H9 (cell line): ENCODE data around the gene CBFA2T2. TPM values are rescaled to one million over a fixed set of nuclear protein-coding genes. Genes with fewer than 3 reads are reported as not detected.
A peak's percentile ranks its signal among the peaks of the same experiment; 100 is the strongest.
"Not testable (repeated sequence)": the region's sequence is repeated elsewhere in the genome, so short reads cannot be mapped to it uniquely, and the experiment has no call there.

Source experiments
- DNase-seq: peaks from one replicate; pipeline ENCODE4 v3.0.0-alpha.2; 2017
- H2AFZ ChIP-seq: one replicate; pipeline ENCODE4 v1.6.1; 2013; ENCODE audit warnings: mild to moderate bottlenecking, low read length, control low read depth, moderate library complexity
- H2AK5ac ChIP-seq: 2 replicates; pipeline ENCODE4 v1.6.1; 2013; ENCODE audit warnings: low read length, control low read depth, mixed read lengths; ENCODE audit not compliant: insufficient read length
- H2BK120ac ChIP-seq: one replicate; pipeline ENCODE4 v1.6.1; 2013; ENCODE audit warnings: low read depth, mild to moderate bottlenecking, low read length, control low read depth, inconsistent platforms; ENCODE audit not compliant: poor library complexity, severe bottlenecking
- H2BK12ac ChIP-seq: 2 replicates; pipeline ENCODE4 v1.6.1; 2013; ENCODE audit warnings: low read length, control low read depth, mixed read lengths, low read depth; ENCODE audit not compliant: insufficient read length
- H2BK15ac ChIP-seq: 2 replicates; pipeline ENCODE4 v1.6.1; 2013; ENCODE audit warnings: low read depth, low read length, control low read depth
- H2BK20ac ChIP-seq: one replicate; pipeline ENCODE4 v1.6.1; 2013; ENCODE audit warnings: low read depth, mild to moderate bottlenecking, low read length, control low read depth, inconsistent platforms; ENCODE audit not compliant: poor library complexity, severe bottlenecking
- H2BK5ac ChIP-seq: 2 replicates; pipeline ENCODE4 v1.6.1; 2013; ENCODE audit warnings: low read length, control low read depth, mixed read lengths; ENCODE audit not compliant: insufficient read length
- H3K14ac ChIP-seq: 2 replicates; pipeline ENCODE4 v1.6.1; 2013; ENCODE audit warnings: low read length, control low read depth; ENCODE audit not compliant: insufficient read depth
- H3K18ac ChIP-seq: 2 replicates; pipeline ENCODE4 v1.6.1; 2013; ENCODE audit warnings: low read depth, mild to moderate bottlenecking, mixed read lengths, low read length, control low read depth; ENCODE audit not compliant: insufficient read length
- H3K23ac ChIP-seq: 2 replicates; pipeline ENCODE4 v1.6.1; 2013; ENCODE audit warnings: low read length, control low read depth, mixed read lengths, low read depth; ENCODE audit not compliant: insufficient read length
- H3K23me2 ChIP-seq: 2 replicates; pipeline ENCODE4 v1.6.1; 2013; ENCODE audit warnings: low read depth, mild to moderate bottlenecking, mixed read lengths, low read length, control low read depth; ENCODE audit not compliant: insufficient read length, poor library complexity, severe bottlenecking
- H3K27ac ChIP-seq: 2 replicates; pipeline ENCODE4 v1.5.1; 2013; ENCODE audit warnings: low read length, control low read depth, mixed read lengths, low read depth; ENCODE audit not compliant: insufficient read length
- H3K27me3 ChIP-seq: 2 replicates; pipeline ENCODE4 v1.6.1; 2013; ENCODE audit warnings: low read length, control low read depth, inconsistent platforms; ENCODE audit not compliant: insufficient read depth
- H3K4ac ChIP-seq: 2 replicates; pipeline ENCODE4 v1.6.1; 2013; ENCODE audit warnings: low read depth, mild to moderate bottlenecking, control low read depth, inconsistent platforms, low read length, moderate library complexity
- H3K4me1 ChIP-seq: 2 replicates; pipeline ENCODE4 v1.6.1; 2013; ENCODE audit warnings: low read length, control low read depth, inconsistent platforms; ENCODE audit not compliant: insufficient read depth
- H3K4me2 ChIP-seq: 2 replicates; pipeline ENCODE4 v1.6.1; 2013; ENCODE audit warnings: low read length, control low read depth, mixed read lengths; ENCODE audit not compliant: insufficient read length, insufficient read depth
- H3K56ac ChIP-seq: 2 replicates; pipeline ENCODE4 v1.6.1; 2013; ENCODE audit warnings: low read depth, mild to moderate bottlenecking, mixed read lengths, low read length, control low read depth; ENCODE audit not compliant: insufficient read length
- H3K79me1 ChIP-seq: 2 replicates; pipeline ENCODE4 v1.6.1; 2013; ENCODE audit warnings: low read depth, mild to moderate bottlenecking, moderate library complexity, low read length, control low read depth, inconsistent platforms; ENCODE audit not compliant: insufficient read depth, poor library complexity, severe bottlenecking
- H3K79me2 ChIP-seq: 2 replicates; pipeline ENCODE4 v1.6.1; 2013; ENCODE audit warnings: low read length, control low read depth, inconsistent platforms; ENCODE audit not compliant: insufficient read depth
- H3K9ac ChIP-seq: 2 replicates; pipeline ENCODE4 v1.6.1; 2013; ENCODE audit warnings: low read length, control low read depth, mixed read lengths; ENCODE audit not compliant: insufficient read length; ENCODE audit errors: extremely low read depth
- H3K9me3 ChIP-seq: one replicate; pipeline ENCODE4 v1.6.1; 2013; ENCODE audit warnings: low read depth, low read length, inconsistent platforms; ENCODE audit not compliant: control insufficient read depth
- H3T11ph ChIP-seq: one replicate; pipeline ENCODE4 v1.6.1; 2013; ENCODE audit warnings: mild to moderate bottlenecking, low read length, control low read depth, inconsistent platforms
- H4K20me1 ChIP-seq: one replicate; pipeline ENCODE4 v1.6.1; 2013; ENCODE audit not compliant: control insufficient read depth, insufficient read length, insufficient read depth
- H4K5ac ChIP-seq: 2 replicates; pipeline ENCODE4 v1.6.1; 2013; ENCODE audit warnings: low read depth, mild to moderate bottlenecking, mixed read lengths, low read length, control low read depth; ENCODE audit not compliant: insufficient read length
- H4K8ac ChIP-seq: replicated peaks from 2 replicates; pipeline ENCODE4 v1.6.1; 2013; ENCODE audit warnings: low read length, control low read depth, mixed read lengths, low read depth; ENCODE audit not compliant: insufficient read length
- H4K91ac ChIP-seq: 2 replicates; pipeline ENCODE4 v1.6.1; 2013; ENCODE audit warnings: low read depth, mild to moderate bottlenecking, moderate library complexity, mixed read lengths, low read length, control low read depth; ENCODE audit not compliant: insufficient read length
- H3K27ac Mint-ChIP-seq, 3 experiments: 2 replicates in 2 of 3; 3 replicates in 1 of 3; pipeline ENCODE4 v1.8.0; 2020 to 2021; ENCODE audit warnings: mixed read lengths in 3 of 3, mild to moderate bottlenecking in 1 of 3, moderate library complexity in 1 of 3
- H3K27me3 Mint-ChIP-seq: 2 replicates; pipeline ENCODE4 v1.8.0; 2021; ENCODE audit warnings: low read depth, mild to moderate bottlenecking, moderate library complexity, mixed read lengths
- H3K36me3 Mint-ChIP-seq, 3 experiments: 2 replicates in 2 of 3; 3 replicates in 1 of 3; pipeline ENCODE4 v1.8.0; 2020 to 2021; ENCODE audit warnings: low read depth in 3 of 3, mixed read lengths in 3 of 3; ENCODE audit not compliant: insufficient read depth in 1 of 3
- H3K4me1 Mint-ChIP-seq, 2 experiments: 2 replicates each; pipeline ENCODE4 v1.8.0; 2020; ENCODE audit warnings: mixed read lengths in 2 of 2
- H3K4me3 Mint-ChIP-seq, 2 experiments: 2 replicates in 1 of 2; 3 replicates in 1 of 2; pipeline ENCODE4 v1.8.0; 2020 to 2021; ENCODE audit warnings: mild to moderate bottlenecking in 2 of 2, mixed read lengths in 2 of 2, moderate library complexity in 1 of 2
- H3K9me3 Mint-ChIP-seq, 2 experiments: 2 replicates in 1 of 2; 3 replicates in 1 of 2; pipeline ENCODE4 v1.8.0; 2020; ENCODE audit warnings: mild to moderate bottlenecking in 2 of 2, mixed read lengths in 2 of 2, moderate library complexity in 1 of 2
- WGBS: extraction: QIAGEN DNeasy Blood & Tissue Kit; methylation state at CpG from one replicate; pipeline ENCODE4 v1.1.7; 2013; ENCODE audit warnings: missing lambda C conversion rate, low lambda C conversion rate, mixed read lengths; ENCODE audit not compliant: insufficient read length; ENCODE audit errors: extremely low coverage; 5-methylcytosine and 5-hydroxymethylcytosine counted together
- long read RNA-seq: library from polyadenylated mRNA; unstranded; transcript quantifications from one replicate; pipeline ENCODE4 v2.0.0, GENCODE V29; 2020
- total RNA-seq: library from RNA; stranded (reverse); gene quantifications from 2 replicates; pipeline ENCODE4 v1.2.1, GENCODE V29; 2021
- TF ChIP-seq, protein P1 (sequence below): fragments of 200-600 bp; sonication (generic); conservative IDR thresholded peaks from 3 replicates; pipeline ENCODE4 v1.8.0; 2021; ENCODE audit warnings: antibody characterized with exemption, mild to moderate bottlenecking

The CBFA2T2 gene
- 10.9 and 11.2 TPM in 2 replicates for total RNA-seq
- long read RNA-seq, partial matches to known transcripts, result 1 of 13 reads
- long read RNA-seq, other reads (novel, unspliced or antisense), result 12 of 13 reads

DNA sequence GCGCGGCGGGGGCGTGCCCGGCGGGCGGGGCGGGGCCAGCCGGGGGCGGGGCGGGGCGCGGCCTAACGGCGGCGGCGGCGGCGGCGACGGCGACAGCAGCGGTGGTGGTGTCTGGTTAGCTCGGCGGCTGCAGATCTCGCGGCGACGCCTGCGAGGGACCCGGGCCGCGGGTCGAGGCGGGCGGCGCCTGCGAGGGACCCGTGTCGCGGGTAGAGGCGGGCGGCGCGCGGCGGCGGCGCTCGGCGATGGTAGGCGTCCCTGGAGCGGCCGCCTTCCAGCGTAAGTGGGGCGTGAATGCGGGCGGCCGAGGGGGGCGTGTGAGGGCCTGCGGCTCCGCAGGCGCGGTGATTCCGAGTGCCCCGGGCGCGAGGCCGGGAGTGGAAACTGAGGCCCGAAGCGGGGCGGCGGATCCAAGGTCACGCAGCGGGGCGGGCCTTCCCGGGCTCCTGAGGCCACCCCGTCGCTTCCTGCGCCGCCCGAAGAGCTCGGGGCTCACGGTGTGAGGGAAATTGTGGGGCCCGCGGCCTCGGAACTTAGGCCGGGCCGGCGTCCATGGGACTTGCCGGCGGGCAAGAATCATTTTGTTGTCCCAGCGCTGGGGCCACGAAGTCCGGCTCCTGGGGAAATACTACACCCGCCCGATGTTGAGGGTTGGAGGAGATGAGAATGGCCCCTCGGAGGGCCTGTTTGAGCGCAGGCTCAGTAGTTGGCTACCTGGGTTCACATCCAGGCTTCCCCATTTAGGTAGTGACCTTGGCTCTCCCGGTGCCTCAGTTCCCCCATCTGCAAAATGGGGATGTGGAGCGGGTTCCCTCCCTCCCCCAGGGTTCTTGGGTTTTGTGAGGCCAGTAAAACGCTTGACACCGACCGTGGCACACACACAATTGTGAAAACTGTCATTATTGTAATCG is at the start of gene CBFA2T2:
Gene CBFA2T2 (plus strand): TSS at position 74 of the 911 bp plus-strand sequence. CDS start 172 bp downstream, at position 246.
- no CpG with 5 or more reads among the region's 105 CpGs for WGBS

DNA sequence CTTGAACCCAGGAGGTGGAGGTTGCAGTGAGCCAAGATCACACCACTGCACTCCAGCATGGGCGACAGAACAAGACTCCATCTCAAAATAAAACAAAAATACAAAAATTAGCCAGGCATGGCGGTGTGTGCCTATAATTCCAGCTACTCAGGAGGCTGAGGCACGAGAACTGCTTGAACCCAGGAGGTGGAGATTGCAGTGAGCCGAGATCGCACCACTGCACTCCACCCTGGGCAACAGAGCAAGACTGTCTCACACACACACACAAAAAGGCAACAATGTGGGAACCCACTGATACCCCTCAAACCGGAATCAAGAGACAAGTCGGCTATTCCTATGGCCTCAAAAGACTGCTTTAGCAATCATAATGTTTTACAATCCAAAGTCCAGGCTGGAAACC is 49.3 kb upstream of the CBFA2T2 start:
- H3K36me3 Mint-ChIP-seq, H3T11ph ChIP-seq, H3K56ac ChIP-seq, H3K18ac ChIP-seq, H4K20me1 ChIP-seq, H2AK5ac ChIP-seq, DNase-seq, H4K91ac ChIP-seq, H3K14ac ChIP-seq, H3K27ac Mint-ChIP-seq, H3K9me3 ChIP-seq, H4K5ac ChIP-seq, H3K9ac ChIP-seq, H2BK5ac ChIP-seq, H4K8ac ChIP-seq, H2AFZ ChIP-seq, H2BK20ac ChIP-seq, H3K4me3 Mint-ChIP-seq, H3K79me1 ChIP-seq, H2BK15ac ChIP-seq, H2BK120ac ChIP-seq, H2BK12ac ChIP-seq, H3K4me2 ChIP-seq, H3K9me3 Mint-ChIP-seq, H3K4me1 ChIP-seq, H3K4ac ChIP-seq, H3K27ac ChIP-seq, H3K23ac ChIP-seq, H3K79me2 ChIP-seq: not testable (repeated sequence)
- peaks cover 12% of the 10 kb centered on the region; the same call in 1 of the 2 replicates for H3K27me3 ChIP-seq
- peaks cover 33% of the 10 kb centered on the region for H3K27me3 Mint-ChIP-seq
- H3K4me1 Mint-ChIP-seq, result peaks cover 12 to 19% of the 10 kb centered on the region in 2 experiments
- H3K23me2 ChIP-seq, result peaks cover 12% of the 10 kb centered on the region
- WGBS, result no CpG with 5 or more reads among the region's 7 CpGs

More for the DNA sequence above, at the start of gene CBFA2T2:
- Histone ChIP-seq H3K79me1 (no peaks in the 10 kb centered on the region), H3K14ac (peak within 1 kb of the TSS; percentile 82; the same call in 1 of the 2 replicates), H3K9me3 (no peaks in the 10 kb centered on the region), H2BK15ac (no peak within 1 kb of the TSS), H3K4ac (no peak within 1 kb of the TSS), H3K4me1 (no peaks in the 10 kb centered on the region), H2BK12ac (no peak within 1 kb of the TSS), H3K27ac (no peak within 1 kb of the TSS), H4K5ac (no peak within 1 kb of the TSS), H2BK120ac (no peak within 1 kb of the TSS), H4K8ac (no peak within 1 kb of the TSS), H3K56ac (no peak within 1 kb of the TSS), H2AFZ (no peak within 1 kb of the TSS), H3K27me3 (no peaks in the 10 kb centered on the region), H3K4me2 (peak within 1 kb of the TSS; percentile 65), H2BK5ac (no peak within 1 kb of the TSS), H3K79me2 (no peaks in the 10 kb centered on the region), H3K23me2 (peaks cover 11% of the 10 kb centered on the region), H2BK20ac (no peak within 1 kb of the TSS), H2AK5ac (no peak within 1 kb of the TSS), H3K9ac (peak within 1 kb of the TSS; percentile 37), H4K91ac (no peak within 1 kb of the TSS), H3K23ac (no peak within 1 kb of the TSS), H3K18ac (peak within 1 kb of the TSS; percentile 66), H3T11ph (no peak within 1 kb of the TSS), H4K20me1 (no peaks in the 10 kb centered on the region)
- Mint-ChIP-seq H3K36me3 (peaks cover 0 to 6% (median 0%) of the 10 kb centered on the region in 3 experiments; a peak in 3 of 7 replicates), H3K4me3 (peak within 1 kb of the TSS; percentile 78 to 88), H3K4me1 (peaks cover 9 to 10% of the 10 kb centered on the region in 2 experiments), H3K9me3 (no peaks in the 10 kb centered on the region), H3K27ac (peak within 1 kb of the TSS; percentile 61 to 93 (median 67); a peak in 4 of 7 replicates), H3K27me3 (no peaks in the 10 kb centered on the region; the same call in 1 of the 2 replicates)
- no peak for DNase-seq
- TF ChIP-seq, protein P1, sequence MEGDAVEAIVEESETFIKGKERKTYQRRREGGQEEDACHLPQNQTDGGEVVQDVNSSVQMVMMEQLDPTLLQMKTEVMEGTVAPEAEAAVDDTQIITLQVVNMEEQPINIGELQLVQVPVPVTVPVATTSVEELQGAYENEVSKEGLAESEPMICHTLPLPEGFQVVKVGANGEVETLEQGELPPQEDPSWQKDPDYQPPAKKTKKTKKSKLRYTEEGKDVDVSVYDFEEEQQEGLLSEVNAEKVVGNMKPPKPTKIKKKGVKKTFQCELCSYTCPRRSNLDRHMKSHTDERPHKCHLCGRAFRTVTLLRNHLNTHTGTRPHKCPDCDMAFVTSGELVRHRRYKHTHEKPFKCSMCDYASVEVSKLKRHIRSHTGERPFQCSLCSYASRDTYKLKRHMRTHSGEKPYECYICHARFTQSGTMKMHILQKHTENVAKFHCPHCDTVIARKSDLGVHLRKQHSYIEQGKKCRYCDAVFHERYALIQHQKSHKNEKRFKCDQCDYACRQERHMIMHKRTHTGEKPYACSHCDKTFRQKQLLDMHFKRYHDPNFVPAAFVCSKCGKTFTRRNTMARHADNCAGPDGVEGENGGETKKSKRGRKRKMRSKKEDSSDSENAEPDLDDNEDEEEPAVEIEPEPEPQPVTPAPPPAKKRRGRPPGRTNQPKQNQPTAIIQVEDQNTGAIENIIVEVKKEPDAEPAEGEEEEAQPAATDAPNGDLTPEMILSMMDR, result no peak
